LNCAP (cell line): ENCODE measurements around the gene PHAF1.

Source experiments
- TF ChIP-seq, protein P1 (sequence below): fragments of 450-650 bp; IDR thresholded peaks from 2 replicates; pipeline ENCODE4 v1.5.1; 2017; ENCODE audit warnings: mild to moderate bottlenecking

The PHAF1 gene

DNA sequence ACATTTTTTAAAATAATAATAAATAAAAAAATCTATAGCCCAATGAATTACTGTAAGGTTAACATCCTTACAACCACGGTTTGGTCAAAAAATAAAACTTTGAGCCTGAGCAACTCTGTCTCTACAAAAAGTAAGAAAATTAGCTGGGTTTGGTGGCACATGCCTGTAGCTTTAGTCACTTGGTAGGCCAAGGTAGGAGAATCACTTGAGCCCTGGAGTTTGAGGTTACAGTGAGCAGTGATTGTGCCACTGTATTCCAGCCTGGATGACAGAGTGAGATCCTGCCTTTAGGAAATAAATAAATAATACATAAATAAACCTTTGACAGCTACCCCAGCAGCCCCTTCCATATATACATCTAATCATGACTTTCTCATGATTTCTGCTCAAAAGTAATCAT lies 26.9 kb upstream of the PHAF1 start:
- TF ChIP-seq, protein P1, sequence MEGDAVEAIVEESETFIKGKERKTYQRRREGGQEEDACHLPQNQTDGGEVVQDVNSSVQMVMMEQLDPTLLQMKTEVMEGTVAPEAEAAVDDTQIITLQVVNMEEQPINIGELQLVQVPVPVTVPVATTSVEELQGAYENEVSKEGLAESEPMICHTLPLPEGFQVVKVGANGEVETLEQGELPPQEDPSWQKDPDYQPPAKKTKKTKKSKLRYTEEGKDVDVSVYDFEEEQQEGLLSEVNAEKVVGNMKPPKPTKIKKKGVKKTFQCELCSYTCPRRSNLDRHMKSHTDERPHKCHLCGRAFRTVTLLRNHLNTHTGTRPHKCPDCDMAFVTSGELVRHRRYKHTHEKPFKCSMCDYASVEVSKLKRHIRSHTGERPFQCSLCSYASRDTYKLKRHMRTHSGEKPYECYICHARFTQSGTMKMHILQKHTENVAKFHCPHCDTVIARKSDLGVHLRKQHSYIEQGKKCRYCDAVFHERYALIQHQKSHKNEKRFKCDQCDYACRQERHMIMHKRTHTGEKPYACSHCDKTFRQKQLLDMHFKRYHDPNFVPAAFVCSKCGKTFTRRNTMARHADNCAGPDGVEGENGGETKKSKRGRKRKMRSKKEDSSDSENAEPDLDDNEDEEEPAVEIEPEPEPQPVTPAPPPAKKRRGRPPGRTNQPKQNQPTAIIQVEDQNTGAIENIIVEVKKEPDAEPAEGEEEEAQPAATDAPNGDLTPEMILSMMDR = no peak

DNA sequence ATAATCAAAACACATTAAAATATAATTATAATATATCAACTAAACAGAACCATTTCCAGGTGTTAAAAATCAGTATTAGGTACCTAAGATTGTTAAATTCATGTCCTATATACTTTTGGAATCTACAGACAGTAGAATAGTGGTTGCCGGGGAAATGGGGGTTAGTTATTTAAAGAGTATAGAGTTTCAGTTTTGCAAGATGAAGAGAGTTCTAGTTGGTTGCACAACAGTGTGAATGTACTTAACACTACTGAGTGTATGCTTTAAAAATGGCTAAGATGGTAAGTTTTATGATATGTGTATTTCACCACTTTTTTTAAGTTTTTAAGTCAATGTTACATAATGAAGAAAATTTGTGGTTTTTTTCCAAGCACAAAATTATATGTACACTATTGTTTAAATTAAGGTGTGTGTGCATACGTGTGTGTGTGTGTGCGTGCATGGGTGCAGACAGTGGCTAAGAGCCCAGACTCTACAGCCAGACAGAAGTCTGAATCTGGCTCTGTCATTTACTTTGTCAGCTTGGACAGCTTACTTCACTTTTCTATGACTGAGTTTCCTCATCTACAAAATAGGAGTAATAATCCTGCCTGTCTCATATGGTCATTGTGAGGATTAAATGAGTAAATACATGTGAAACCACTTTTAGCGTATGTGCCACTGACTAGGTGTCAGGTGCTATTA lies 25.3 kb upstream of the PHAF1 start:
- TF ChIP-seq, protein P1 = no peak

DNA sequence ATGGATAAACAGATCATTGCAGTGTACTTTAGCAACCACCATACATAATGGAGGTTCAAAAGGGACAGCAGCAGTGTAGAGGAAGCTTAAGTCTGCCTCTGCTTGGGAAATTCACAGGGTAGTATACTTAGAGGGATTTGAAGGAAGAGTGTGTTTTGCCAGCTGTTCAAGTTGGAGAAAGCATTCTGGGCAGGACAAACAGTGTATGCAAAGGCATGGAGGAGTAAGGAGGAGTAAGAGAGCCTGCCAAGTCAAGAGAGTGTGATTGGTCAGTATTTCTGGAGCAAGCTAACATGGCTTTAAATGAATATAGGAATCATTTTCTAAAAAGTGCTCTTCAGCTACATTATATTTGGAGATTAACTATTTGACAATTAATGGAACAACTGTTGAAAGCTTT lies 22.9 kb upstream of the PHAF1 start:
- TF ChIP-seq, protein P1 = no peak

DNA sequence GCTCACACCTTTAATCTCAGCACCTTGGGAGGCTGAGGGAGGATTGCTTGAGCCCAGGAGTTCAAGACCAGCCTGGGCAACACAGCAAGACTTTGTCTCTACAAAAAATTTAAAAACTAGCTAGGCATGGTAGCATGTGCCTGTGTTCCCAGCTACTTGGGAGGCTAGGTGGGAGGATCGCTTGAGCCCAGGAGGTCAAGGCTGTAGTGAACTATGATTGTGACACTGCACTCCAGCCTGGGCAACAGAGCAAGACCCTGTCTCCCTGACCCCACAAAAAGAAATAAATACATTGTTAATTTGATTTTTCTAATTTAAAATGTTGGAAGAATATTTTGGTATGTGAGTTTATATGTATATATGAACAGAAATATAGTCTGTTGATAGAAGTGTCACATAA lies 22.4 kb upstream of the PHAF1 start:
- TF ChIP-seq, protein P1 = no peak

DNA sequence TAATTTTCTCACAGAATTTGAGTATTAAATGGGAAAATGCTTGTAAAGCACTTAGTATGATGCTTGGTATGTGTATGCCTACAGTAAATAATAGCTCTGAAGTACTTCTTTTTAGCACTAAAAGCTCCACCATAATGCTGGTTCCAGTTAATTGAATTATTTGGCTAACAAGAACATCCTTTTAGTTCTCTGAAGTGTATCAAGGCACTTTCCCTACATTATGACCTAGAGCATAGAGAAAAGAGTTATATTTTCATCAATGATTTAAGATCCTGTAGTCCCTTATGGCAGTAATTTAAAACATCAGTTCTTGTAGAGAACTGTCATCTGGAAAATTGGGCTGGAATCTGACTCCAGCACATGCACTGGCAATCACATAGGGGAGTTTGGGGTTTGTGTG lies 21.9 kb upstream of the PHAF1 start:
- TF ChIP-seq, protein P1 = no peak

DNA sequence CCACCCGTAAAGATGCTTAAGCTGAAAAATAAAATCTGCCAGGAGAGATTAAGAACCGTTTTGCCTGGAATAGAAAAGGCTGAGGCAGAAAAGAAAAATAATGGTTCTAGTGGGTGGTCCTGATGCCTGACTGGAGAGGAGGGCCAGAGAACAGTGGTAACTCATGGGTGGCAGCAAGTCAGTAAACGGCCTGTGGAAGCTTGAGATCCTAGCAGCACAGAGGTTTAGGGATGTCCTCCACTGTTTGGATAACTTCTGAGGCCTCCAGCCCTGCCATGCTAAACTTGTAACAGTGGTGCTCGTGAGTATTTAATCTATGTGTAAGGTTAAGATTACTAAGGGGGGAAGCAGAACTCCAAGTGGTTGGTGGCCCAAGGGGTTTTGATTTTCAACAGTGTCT lies 21.2 kb upstream of the PHAF1 start:
- TF ChIP-seq, protein P1 = no peak

DNA sequence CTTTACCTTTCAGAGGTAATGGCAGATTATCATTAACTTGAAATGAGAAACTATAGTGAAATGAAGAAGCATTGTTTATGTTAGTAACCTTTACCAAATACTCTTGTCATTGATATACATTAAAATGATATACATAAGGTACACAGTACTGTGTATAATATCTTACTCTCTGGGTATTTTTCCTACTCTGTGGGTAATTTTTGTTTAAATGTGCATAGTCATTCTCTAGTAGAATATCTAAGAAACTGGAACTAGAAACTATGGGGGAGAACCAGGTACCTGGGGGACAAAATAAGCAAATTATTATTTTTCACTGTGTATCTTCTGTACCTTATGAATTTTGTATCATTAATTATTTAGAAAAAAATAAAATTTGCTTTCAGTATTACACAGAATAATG lies 20.6 kb upstream of the PHAF1 start:
- TF ChIP-seq, protein P1 = no peak
